NCI-H446 (cell line): ENCODE measurements around the gene TNNC1.
A peak's percentile ranks its signal among the peaks of the same experiment; 100 is the strongest.

Source experiments
- DNase-seq, 2 experiments: peaks; one replicate each; lab custom pipeline; 2025; lab: John Stamatoyannopoulos, UW

TNNC1 gene

DNA sequence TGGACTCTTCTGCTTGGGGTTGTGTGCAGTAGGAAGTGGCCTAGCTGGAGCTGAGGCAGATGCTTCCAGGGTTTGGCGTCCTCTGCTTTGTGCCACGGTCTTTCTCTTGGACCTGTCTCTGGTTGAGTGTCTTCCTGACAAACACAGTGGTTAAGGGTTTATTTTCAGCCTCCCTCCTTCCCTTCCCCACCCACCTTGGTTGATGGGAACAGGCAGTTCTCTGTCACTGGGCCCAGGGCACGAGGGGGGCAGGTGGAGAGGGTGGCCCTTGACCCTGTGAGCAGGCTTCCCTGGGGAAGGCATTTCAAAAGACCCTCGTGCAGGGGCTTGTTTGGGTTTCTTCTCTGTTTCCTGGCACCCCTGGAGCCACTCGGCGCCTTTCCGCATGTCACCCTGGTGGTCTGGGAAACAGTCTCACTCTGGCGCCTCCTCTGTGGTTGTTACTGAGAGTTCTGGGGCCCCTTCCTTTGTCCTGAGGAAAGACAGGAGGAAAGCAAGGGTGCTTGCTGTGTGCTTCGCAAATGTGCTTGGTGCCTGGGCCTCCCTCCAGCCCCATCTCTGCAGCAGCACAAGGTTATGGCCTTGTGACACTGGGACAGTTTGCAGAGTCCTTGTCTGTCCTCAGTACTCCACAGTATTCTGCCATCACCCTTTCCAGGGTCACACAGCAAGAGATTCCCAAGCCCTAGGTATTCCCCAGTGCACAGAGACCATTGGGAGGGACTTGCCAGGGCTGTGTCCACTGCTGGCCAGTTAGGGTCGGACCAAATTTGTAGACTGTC, 31.0 kb upstream of the TNNC1 start:
- DNase-seq, result no peak

DNA sequence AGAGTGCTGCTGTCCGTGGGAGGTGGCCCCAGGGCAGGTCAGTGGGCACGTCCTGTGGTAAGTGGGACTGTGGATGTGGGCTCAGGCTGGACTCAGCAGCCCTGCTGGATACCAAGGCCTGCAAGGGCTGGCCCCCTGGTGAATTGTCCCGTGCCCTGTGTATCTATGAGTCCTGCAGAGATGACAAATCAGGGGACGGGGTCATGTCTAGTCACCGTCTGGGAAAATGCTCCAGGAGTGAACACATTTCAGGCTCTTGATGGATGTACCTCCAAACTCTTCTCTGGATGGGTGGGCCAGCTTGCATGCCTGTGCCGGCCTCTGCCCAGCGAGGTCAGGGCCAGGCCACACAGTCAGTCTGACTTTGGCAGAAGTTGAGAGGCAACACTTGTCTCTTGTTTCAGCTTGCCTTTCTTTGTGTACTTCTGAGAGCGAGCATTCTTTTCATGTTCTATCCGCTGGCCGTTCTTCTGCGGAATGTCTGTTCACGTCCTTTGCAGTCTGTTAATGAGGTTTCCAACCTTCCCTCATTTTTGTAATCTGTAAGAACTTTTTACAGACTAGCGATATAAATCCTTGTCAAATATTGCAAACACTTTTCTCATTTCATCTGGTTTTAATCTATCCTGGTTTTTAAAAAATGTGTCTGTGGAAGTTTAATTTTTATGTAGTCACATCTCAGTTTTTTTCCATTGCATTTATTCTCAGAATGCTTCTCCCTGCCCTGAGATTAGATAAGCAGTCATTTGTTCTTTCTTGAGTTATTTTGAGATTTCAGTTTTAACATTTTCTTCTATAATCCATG, 29.9 kb upstream of the TNNC1 start:
- no peak for DNase-seq

DNA sequence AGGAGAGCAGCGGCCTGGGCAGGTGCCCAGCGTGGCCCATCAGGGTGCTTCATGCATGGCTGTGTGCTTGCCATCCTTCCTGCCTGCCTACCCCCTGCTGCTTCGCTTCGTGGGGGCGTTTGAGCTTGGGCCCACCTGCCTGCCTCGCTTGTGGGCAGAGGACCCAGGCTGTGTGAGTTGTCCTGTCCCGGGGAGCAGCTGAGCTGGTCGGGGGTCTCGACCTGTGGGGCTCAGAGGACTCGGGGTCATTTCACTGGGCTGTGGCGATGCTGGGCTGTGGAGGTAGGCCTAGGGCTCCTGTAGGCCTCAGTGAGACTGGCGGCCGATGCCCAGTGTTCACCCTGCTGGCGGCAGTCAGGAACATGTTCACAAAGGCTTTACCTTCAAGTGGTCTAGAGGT, 29.2 kb upstream of the TNNC1 start:
- no peak for DNase-seq

DNA sequence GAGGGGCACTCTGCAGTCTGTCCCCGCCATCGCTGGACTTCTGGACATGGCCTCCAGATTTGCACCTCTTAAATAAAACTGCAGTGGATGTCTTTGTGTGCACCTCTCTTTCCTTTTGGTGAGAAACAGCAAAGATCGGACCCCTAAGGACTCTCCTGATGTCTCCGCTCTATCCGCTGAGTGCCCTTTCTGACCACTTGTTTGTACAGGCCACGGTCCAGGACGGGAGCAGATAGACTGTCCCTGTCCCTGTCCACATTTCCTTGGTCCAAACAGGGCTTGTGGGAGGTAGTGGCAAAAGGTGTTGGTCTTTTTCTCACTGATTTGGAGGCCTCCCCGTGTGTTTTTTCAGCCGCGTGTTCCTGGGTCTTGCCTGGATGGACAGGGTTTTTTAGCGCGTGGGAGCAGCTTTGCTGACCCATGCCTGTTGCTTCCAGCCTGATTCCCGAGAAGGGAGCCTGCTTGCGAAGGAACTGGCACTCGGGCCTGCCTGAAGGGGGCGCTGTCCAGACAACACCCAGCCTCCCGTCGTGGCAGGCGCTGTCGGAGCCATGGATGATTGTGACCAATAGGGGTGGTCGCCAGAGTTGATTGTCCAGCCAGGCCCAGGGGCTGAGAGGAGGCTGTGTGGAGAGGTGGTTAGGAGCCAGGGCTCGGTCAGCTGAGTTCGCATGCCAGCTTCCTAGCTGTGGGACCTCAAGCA, 28.1 kb upstream of the TNNC1 start:
- DNase-seq, result no peak

DNA sequence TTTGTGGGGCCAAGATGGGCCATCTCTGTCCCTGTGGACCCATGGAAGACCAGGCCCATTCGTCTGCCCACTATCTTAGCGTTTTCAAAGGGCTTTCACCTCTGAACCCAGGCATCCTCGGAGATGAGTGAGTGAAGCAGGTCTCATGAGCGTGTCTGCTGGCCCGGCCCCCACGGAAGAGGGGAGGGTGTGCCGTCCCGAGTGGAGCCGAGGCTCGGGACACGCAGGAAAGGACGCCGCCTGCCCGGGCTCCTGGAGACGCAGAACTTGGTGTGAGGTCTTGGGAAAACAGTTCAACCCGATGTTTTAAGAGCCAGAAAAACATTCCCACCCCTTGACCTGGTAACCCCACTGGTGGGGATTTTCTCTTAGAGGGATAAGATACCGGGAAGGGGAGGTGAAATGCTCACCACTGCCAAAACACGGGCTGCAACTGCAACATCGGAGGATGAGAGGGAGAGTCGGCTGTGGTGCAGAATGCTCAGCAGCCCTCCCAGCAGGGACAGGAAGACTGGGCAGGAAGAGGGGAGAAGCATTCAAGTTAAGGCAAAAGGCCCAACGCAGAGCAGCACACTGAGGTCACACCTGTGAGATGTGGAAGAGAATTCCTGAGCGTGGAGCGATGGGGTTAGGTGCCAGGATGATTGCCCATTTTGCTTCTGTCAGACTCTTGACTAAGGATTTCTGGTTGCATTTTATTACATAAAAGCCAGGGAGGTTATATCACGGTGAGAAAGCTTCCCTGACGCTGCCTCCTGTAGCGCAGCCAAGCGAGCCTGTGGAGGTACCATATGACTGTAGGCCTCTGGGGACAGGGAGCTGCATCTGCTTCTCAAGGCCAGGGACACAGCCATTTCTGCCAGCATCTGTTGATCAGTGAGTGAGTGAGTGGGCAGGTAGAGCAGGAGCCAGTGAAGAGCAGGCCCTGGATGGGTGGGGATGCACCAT, 27.2 kb upstream of the TNNC1 start:
- DNase-seq, result no peak

DNA sequence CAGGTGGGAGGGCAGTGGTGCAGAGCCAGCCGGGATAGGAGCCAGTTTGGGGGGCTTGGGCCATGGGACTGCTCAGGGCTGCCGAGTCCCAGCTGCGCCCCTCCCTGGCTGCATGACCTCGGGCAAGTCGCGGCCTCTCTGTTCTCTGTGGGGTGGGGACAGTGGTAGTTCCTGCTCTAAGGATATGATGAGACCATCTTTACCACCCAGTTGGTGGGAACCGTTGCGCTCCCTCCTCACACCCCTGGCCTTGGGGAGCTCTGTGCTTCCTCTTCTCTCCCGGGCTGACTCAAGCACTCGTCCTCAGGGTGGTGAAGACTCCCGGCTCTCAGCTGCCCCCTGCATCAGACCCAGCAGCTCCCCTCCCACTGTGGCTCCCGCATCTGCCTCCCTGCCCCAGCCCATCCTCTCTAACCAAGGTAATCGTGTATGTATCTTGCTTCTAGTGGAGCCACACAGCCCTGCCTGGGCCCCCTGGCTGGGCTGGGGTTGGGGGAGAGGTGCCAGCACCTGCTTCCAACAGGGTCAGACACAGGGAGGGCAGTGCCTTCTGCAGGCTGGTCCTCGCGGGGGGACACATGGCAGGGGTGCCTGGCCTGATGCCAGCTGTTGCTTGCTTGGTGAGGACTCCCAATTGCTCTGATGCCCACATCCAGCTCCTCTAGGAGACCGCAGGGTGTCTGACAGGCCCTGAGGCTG, 26.2 kb upstream of the TNNC1 start:
- no peak for DNase-seq

DNA sequence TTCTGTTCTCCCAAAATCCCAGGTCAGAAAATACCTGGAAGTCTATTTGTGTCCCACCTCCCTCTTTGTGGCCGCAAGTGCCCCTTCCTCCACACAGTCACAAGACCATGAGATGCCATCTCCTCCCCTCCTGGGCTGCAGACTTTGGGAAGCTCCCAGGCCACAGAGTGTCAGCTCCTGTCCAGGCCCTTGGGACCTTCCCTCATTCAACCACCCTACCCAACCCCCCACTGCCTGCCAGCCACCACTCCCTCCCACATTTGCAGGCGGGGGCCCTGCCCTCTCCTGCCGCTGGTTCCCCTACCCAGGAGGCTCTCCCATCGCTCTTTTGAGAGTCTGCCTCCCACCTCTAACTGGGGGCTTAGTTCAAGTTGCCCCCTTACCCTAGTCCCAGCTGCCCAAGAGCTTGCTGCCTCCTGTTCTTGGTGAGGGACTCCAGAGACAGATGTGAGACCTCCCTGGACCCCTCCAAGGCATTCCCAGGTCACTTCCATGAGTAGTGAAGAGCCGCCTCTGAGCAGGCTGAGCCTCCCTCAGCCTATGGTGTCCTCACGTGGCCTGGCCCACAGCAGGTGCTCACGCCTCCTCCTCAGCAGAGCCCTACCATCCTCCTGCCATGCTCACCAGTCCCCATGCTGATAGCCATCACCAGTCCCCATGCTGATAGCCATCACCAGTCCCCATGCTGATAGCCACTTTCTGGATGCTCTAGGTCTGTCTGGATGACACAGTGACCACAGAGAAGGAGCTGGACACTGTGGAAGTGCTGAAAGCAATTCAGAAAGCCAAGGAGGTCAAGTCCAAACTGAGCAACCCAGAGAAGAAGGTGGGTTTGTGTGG, 25.4 kb upstream of the TNNC1 start:
- no peak for DNase-seq

DNA sequence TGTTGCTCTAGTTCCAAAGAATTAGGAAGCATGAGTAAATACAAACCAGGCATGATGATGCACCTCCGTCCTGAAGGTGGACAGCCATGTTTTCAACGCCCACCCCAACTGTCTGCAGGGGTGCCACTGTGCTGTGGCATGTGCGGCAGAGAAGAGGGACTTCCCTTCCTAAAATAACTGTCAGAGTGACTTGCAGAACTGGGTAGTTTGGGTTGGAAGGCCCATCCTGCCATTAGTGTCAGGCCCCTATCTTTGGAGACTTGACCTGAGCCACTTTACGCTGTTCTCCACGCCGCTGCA, 23.9 kb upstream of the TNNC1 start:
- no peak for DNase-seq

DNA sequence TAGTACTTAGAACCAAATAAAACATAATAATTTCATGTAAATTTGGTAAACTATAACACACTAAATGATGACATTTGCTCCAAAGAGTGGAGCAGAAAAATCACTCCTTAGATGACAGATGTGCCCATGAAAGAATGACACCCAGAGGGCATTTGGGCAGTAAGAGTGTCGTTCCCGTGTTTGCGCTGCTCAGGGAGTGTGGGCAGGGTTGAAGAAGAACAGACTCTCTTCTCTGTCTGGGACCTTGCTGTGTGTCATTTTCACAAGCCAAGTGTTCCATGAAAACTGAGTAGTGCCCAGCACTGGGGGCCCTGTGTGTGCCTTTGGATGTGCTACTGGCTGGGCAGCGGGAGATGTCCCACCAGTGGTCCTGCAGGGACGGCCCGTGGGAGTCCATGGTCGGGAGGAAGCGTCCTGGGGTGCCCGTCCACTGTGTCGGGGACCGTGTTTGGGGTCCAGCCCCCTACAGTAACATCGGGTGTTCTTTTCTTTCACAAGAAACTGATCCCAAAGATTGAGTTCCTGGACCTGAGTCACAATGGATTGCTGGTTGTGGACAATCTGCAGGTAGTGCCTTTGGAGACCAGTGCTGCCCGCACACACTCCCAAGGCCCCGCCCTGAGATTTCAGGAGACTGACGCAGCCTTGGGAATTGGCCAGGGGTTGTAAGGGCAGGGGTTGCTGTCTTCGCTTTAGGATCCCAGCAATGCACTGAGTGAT, 23.4 kb upstream of the TNNC1 start:
- DNase-seq, result no peak

DNA sequence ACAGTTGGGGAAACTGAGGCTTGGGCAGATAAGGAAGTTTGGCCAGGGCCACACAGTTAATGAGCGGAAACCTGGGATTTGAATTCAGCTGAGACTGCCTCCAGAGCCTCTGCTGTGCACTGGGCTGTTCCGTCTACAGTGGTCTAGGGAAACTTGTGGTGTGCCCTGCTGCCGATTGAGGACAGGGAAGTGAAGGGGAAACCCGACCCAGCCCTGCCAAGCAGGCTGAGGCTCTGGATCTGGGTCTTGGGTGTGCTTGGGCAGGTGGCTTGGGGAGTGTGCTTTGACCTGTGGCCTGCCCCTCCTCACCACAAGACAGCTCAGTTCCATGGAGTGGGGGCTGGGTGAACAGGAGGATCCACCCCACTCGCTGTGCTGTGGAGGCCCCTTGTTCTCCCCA, 19.2 kb upstream of the TNNC1 start:
- no peak for DNase-seq

DNA sequence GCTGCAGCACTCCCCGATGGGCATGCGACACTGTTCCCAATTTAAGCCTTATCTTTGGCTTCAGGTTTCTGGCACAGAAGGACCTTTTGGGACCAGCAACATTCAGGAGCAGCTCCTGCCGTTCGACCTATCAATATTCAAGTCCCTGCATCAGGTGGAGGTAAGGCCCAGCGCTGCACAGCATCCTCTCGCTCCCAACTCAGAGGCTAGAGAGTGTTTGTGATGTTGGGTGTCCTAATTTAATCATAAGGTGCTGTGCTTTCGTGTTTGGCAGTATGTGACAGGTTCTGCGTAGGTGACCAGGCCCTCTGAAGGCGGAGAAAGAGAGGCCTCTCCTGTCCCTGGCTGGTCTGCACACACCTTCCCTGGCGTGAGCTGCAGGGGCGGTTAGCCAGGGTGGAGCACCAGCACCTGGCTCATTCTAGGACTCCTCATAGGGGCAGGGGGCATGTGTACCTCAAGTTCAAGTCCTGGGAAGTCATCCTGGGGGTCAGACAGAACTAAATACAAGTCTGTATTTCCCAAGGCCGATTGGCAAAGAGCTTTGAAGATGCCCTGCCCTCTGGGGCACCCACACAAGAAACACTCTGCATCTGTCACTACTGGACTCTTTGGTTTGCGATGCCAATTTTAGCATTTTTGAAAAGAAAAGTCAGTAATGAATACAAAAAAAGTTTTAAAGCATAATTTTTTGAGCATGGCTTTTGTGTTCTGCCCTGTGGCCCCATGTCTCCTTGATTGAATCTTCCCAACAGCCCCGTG, 18.6 kb upstream of the TNNC1 start:
- no peak for DNase-seq

DNA sequence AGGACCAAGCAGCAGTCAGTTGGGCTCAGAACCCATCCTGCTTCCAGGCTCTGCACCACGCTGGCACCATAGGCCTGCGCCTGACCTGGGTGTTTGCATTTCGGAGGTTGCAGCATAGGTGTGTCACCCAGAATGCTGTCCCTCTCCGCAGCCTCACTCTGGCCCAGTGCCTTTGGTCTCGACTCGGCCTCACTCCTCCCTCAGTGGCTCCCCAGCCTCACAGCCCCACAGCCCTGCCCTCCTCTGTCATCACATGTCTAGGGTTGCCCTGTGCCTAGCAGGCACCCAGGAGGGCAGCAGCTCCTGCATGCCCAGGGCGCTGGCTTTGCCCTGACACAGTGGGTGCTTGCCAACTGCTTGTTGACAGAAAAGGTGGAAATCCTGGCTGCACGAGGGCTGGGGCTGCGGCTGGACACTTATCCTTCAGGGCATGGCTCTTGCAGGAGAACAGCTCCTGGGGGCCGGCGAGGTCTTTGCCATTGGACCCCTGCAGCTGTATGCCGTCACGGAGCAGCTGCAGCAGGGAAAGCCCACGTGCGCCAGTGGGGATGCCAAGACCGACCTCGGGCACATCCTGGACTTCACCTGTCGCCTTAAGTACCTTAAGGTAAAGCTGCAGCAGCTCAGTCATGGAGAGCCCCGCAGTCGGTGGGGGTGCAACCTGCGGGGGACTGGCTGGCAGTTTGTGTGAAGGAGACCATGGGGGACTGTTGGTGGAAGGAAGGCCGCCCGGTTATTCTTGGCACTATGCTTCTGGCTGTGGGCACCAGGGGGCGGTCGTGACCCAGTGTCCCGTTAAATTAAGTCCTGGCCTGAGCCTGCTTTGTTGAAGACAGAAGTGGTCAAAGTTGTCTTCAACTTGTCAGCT, 17.8 kb upstream of the TNNC1 start:
- no peak for DNase-seq

DNA sequence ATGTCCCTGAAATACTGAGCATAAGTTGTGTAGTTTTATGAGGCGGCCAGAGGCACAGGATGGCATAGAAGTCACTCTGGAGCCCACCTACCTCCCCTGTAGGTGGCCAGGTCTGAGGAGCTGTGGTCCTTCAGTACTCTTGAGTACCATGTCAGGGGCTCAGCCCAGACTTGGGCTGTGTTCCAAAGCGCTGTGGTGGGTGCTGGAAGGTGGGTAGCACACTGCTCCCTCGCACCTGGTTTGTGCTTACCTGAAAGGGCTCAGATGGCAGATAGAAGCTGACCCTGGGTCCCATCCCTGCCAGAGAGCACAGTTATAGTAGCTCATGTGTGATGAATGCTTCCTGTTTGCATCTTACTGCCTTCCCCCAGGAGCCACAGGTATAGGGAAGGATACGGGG, 17.1 kb upstream of the TNNC1 start:
- DNase-seq, result no peak

DNA sequence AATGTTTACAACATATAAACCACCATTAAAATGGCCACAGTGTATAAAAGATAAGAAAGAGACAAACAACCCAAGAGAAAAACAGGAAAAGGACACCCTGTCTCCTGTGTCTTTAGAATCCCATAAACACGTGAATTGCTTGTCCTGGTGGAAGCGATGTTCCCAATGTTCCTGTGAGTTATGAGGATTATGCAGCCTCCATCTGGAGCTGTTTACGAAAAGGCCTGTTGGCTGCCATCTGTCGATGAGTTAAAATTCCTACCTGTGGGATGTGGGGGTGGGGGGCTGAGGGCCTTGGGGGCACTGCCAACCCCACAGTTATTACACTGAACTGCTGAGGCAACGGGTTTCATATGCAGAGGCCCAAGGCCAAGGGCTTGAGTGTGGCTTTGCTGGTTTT, 15.2 kb upstream of the TNNC1 start:
- peak in 1 of 2 experiments; percentile 38 for DNase-seq

DNA sequence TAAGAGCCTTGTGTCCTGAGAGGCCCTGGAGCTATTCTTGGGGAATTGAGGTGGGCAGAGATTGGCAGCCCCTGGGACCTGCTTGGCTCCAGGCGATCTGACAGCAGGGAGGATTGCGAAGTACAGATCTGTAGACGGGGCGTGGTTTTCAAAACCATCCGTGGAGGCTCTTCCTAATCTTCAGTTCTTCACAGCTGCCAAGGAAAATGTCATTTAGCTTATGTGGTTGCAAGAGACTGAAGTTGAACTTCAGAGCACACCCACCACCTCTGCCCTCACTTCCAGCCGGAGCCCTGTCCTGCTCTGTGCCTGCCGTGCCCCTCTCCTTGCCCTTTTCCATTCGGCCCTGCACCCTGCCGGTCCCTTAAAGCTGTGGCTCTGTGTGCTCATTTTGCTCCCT, 14.5 kb upstream of the TNNC1 start:
- peak in 1 of 2 experiments; percentile 41 for DNase-seq

DNA sequence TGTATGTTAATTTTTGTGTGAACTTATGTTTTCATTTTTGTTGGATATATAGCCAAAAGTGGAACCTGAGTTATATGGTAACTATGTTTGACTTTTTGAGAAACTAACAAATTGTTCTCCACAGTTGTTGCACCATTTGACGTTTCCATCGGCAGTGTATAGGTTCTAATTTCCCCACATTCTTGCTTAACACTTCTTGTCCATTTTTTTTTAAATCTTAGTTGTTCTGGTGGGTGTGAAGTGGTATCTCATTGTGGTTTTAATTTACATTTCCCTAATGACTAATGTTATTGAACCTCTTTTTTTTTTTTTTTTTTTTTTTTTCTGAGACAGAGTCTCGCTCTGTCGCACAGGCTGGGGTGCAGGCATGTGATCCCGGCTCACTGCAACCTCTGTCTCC, 9.6 kb upstream of the TNNC1 start:
- no peak for DNase-seq

DNA sequence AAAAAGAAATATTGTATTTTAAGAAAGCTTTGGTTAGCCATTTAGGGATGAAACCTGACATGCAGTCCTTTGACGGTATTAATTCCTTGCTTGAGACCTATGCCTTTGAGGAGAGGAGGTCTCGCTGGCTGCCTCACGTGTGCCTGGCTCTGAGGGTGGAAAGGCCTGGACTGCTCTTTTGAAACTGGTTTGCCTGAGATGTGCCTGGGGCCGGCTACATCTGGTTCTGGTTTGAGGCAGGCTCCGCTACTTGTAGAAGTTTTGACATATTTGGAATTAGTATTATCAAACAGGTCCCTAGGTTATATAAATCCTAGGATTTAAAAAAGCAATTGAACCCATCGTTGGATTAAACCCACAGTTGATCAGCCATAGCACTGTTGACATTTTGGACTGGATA, 8.0 kb upstream of the TNNC1 start:
- no peak for DNase-seq
